ENCODE data around the gene ADGRD1.

The ADGRD1 gene

DNA sequence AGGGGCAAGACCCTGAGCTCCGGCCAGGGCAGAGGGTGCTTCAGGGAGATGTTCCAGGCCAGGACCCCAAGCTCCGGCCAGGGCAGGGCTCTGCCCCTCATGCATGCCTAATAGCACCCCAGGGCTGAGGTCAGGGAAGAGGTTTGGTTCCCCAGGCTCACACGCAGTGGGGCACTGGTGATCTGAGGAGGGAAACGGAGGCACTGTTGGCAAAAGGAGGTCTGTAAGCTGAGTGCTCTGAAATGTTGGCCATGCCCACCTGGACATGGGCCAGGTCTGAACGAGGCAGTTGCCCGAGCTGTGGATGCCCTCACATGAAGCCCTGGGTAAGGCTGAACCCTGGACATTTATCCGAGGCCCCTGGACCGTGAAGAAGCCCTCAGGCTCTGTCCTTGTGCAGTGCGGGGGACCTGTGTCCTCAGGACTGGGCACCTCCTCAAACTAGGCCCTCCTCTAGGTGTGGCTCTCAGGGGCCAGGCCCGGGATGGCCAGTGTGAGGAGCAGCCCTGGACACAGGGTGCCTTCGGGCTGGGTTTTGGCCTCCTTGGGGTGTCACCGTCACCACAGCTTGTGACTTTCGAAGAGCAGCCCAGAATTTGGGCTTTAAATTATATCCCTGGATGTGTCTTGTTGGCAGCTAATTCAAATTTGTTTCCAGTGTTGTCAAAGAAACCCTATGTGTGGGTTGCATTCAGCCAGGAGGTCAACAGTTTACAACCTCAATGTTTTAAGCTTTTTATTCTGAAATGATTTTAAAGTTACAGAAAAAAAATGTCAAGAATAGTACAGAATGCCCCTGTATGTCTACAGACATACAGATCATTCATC, 66.8 kb downstream of the ADGRD1 start:
- DNase-seq (ENCODE audit: low read depth in 2 of 2, low spot score in 1 of 2) = no peak

DNA sequence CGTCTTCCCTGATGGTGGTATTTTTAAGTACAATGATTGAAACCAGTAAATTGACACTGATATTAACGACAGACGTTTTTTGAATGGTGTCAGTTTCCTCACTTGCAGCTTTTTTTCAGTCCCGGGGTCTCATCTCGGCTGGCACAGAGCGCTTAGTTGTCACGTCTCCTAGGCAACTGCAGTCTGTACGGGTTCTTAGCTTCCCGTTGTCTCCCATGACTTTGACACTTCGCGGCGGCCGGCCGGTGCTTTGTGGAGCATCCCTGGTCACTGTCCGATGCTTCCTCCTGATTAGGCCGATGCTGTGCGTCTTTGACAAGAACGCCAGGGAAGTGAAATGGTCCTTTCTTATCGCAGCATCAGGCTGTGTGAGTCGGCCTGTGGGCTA, 67.4 kb downstream of the ADGRD1 start:
- no peak for DNase-seq (ENCODE audit: low read depth in 2 of 2, low spot score in 1 of 2)

DNA sequence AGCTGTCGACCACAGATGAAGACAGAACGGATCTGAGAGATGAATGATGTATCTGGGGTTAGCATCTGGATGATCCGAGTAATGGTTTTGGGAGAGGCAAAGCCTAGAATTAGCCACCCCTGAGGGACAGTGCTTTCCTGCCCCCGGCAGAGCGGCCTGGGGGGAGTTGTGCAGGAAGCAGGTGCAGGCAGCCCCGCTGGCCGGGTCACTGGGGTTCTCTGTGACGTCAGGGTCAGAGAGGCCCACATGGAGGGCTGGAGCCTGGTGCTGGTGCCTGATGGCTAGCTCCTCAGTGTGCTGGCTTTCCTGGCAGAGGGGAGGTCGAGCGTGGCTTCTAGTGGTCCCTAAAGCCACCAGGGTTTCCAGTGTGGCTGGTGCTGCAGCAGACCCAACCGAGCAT, 70.3 kb downstream of the ADGRD1 start:
- DNase-seq (ENCODE audit: low read depth in 2 of 2, low spot score in 1 of 2) = no peak

DNA sequence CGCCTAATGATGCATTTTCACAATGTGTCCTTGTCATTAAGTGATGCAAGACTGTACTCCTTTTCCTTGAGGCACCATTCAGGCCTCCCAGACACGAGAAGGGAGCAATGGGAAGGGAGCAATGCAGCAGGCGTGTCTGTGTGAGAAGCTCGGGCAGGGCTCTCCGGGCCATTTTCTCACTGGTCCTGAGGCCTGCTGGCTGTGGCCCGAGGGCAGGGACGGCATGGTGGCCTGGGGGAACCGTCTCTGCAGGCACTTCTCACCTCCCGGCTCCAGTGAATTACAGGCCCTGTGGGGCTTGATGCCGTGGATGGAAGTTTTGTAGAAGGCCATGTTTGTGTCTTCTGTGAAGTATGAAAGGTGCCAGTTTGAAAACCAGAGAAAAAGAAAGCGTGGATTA, 71.0 kb downstream of the ADGRD1 start:
- no peak for DNase-seq (ENCODE audit: low read depth in 2 of 2, low spot score in 1 of 2)

DNA sequence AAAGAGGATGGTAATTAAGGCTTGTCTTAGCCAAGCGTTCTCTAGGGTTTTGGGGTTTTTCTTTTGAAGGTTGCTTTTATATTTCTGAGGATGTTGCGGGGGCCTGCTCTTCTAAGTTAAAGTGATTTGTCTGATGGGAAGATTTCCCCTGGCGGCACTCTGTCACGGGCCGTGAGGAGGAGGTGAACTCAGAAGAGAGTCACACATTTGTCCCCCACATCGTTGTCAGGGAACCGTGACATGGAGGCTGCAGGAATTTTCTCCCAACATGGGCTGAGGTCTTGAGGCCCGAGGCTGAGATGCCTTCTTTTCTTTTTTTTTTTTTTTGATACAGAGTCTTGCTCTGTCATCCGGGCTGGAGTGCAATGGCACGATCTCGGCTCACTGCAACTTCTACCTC, 71.5 kb downstream of the ADGRD1 start:
- no peak for DNase-seq (ENCODE audit: low read depth in 2 of 2, low spot score in 1 of 2)

DNA sequence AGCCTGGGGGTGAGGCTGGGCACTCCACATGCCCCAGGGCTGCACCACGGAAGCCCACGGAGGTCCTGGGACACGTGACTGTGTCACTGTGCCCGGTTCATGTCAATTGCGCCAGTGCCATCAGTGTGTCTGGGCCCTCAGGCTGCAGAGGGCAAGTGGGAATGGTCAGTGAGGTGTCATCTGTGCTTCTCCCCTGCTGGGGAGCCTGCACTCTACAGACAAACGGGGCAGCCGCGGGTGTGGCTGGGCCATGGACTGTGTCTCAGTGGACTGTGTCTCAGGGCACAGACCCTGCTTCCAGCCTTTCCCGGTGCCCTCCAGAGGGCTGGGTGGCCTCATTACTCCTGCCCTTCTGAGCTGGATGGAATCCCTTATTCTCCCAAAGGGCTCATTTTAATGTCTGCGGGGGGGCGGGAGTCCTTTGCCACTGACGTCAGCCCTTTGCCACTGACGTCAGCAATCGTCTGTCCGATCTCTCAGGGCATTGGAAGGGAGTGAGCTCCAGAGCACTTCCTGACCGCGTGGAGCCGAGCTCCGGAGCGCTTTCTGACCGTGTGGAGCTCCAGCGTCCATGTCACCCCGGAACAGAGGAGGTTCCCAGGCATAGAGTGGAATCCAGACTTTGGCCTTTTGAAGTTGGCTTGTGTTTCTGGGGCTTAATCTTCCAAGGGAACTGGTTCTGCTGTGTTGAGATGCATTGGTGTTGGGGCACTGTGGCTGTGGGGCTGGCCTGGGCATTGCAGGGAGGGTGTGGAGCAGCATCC, 72.4 kb downstream of the ADGRD1 start:
- no peak for DNase-seq (ENCODE audit: low read depth in 2 of 2, low spot score in 1 of 2)

DNA sequence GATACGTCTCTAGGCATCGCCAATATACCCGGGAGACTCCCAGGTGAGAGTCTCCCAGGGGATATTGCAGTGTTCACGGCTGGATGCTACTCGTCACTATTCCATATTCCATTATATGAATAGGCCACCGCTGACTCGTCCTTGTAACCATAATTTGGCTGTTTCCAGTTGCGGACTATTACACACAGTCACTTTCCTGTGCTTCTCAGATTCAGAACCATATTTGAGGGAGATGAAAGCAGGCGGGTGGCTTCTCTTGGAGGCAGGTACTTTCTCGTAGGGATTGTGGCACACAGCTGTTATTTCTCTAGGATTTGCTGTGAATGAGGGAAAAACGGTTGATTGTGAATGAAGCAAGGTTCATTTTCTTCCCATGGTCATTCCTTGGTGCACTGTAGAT, 73.0 kb downstream of the ADGRD1 start:
- DNase-seq (ENCODE audit: low read depth in 2 of 2, low spot score in 1 of 2) = no peak

DNA sequence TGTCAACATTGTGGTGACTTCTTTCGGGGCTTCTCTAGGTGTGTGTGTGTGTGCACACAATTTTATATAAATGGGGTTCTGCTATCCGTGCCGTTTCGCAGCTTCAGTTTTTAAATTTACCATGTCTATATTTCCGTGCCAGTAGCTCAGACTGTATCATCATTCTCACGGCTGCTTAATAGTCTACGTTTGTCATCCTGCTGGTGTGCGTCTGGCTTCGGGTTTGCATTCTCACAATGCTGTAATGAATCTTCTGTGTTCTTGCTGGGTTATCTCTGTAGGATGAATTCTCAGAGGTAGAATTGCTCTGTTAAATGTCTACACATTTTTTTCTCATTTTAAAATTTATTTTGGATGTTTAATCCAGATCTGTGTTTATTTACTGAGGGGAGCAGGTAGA, 73.6 kb downstream of the ADGRD1 start:
- DNase-seq (ENCODE audit: low read depth in 2 of 2, low spot score in 1 of 2) = no peak

DNA sequence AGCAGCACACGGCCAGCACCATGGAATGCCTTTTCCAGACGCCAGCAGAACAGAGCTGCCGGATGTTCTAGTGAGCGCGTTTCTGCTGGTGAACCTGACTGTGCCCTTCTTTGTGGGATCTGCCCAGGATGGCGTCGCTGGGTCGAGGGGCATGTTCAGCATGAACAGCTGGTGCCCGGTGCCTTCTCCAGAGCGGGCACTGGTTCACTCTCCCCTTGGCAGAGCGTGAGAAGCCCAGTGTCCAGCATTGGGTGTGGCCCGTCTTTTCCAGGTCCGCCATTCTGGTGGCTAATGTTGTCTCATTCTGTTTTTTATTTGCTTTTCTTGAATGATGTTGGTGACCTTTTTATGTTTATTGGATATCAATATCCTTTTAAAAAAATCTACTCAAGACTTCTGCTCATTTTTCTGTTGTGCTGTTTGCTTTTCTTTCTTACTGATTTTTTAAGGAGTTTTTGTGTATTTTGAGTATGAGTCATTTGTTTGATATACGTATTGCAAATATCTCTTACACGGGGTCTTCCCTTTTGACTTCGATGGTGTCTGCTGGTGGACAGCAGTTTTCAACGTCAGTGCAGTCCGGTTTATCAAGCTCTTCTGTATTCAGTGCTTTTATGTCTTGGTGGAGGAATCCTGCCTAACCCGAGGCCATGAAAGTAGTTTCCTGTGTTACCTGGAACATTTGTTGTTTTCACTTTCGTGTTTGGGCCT, 74.3 kb downstream of the ADGRD1 start:
- DNase-seq (ENCODE audit: low read depth in 2 of 2, low spot score in 1 of 2) = no peak

DNA sequence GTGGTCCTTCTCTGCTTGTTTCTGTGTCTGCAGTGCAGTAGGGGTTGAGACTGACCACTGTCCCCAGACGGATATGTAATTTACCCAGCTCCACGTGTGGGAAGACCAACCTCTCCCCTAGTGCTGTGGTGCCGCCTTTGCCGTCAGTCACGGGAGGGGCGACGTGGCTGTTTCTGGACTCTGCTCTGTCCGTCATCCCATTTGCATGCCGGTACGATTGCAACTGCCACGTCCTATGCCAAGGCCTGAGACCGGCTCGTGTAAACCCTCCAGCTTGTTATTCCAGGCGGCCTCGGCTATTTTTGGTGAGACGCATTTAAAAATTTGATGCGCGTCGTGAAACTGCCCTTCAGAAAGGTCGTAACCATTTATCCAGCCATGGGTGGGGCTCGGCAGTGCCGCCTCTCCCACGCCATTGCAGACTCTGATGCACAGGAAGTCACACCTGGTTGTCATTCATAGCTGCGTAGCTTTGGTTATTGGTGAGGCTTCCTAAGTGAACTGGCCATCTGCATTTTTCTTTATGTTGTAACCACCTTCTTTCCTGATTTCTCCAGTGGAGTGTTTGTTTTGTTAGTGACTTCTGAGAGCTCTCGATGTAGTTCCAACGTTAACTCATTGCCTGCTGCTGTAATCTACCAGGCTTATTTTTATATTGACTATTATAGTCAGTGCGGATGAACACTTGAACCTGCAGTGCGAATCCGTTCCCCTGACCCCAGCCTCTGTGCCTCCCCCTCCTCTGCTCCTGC, 75.1 kb downstream of the ADGRD1 start:
- DNase-seq (ENCODE audit: low read depth in 2 of 2, low spot score in 1 of 2) = no peak

DNA sequence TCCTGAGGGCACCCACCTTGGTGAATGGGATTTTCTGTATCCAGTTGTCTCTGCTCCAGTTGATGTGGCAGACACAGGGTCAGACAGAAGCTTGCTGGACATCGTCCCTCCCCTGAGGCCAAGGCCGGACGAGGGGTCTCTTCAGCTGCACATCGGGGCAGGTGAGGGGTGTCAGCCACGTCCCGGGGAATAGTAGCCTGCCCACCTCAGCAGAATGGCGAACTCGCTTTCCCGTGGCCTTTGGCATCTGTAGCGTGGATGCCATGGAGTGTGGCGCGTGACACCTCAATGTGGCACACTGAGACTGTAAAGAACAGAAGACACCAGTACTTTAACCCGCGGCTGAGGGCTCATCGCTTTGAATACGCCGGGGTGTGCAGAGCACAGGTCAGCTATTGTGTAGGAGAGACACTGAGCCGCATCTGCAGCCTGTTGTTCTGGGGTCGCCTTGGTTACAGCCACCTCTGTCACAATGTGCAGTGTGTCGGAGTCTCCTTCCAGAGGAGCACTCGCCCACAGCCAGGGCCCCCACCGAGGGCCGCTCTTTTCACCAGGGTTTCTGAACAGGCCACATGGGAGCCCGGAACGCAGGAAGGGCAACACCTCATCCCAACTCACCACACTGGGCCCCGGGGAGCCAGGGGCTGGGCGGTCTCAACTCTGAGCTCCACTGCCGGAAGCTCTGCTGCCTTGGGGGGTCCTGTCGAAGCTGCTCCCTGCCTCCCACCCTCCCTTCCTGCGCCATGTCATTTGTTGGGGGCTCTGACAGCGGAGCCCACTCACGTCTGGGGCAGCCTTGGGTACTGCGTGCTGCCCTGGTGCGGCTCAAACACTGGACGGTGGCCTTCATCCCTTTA, 77.0 kb downstream of the ADGRD1 start:
- no peak for DNase-seq (ENCODE audit: low read depth in 2 of 2, low spot score in 1 of 2)

DNA sequence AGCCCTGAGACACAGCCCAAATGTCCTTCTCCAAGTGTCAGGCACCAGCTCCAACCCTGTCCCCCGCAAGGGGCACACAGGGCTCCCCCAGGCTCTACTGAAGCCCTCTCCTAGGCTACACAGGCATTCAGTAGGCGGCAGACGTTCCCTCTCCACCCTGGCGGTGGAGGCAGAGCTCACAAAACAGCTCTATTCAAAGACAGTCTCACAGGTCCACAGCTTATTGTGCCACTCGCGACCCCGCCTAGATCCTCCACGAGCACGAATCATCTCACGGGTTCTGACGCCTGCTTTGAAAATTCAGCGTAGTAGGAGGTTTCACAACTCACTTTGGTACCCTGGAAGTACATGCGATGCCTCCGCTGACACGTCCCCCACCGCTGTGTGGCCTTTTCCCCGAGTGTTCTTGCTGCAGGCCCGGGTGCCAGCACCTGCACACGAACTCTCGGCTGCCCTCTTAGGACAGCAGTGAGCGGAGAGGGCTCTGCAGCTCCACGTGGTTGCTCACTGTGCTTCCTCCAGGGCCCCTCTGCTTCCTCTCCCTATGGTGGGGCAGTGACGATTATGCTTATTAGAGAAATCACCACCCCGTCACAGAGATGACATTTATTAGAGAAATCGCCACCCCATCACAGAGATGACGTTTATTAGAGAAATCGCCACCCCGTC, 78.5 kb downstream of the ADGRD1 start:
- DNase-seq (ENCODE audit: low read depth in 2 of 2, low spot score in 1 of 2) = no peak

DNA sequence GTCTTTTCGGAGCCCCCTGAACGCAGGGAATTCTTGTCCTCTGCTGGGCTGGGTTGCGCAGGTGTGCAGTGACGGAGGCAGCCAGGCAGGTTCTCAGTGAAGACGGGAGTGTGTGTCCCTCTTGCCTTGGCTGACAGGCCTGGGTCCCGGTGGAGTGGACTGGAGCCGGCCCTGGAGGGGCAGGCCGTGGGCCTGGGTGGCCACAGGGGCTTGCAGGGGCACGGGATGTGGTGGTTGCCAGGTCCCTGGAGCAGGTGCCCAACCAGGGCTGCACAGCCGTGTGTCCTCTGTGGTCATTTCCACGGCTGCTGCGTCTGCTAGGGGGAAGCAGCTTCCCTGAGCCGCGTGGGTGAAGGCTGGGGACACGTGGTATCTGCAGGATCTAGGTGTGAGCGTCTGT, 79.8 kb downstream of the ADGRD1 start:
- no peak for DNase-seq (ENCODE audit: low read depth in 2 of 2, low spot score in 1 of 2)

DNA sequence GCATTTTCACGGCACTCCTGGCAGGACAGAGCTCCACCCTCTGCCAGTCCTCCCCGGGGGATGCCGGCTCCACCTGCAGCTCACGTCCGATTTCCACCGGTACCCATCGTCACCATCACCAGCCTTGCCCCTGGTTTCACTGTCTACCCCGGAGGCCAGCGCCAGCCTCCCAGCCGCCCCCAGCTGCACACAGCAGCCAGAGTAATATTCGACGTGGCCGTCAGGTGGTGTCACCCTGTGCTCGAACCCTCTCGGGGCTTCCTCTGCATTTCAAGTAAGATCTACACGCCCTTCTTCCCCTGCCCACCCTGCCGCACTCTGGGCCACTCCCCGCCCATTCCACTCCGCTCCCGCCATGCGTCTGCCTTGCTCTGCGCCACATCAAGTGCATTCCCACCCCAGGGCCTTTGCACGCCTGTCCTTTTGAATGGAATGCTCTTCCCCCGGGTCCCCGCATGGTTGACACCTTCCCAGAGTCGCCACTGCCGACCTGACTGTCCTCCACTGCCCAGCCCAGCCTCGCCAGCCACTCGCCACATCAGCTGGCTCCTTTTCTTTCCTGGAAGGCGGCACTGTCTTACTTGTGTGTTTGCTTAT, 80.3 kb downstream of the ADGRD1 start:
- DNase-seq (ENCODE audit: low read depth in 2 of 2, low spot score in 1 of 2) = no peak

DNA sequence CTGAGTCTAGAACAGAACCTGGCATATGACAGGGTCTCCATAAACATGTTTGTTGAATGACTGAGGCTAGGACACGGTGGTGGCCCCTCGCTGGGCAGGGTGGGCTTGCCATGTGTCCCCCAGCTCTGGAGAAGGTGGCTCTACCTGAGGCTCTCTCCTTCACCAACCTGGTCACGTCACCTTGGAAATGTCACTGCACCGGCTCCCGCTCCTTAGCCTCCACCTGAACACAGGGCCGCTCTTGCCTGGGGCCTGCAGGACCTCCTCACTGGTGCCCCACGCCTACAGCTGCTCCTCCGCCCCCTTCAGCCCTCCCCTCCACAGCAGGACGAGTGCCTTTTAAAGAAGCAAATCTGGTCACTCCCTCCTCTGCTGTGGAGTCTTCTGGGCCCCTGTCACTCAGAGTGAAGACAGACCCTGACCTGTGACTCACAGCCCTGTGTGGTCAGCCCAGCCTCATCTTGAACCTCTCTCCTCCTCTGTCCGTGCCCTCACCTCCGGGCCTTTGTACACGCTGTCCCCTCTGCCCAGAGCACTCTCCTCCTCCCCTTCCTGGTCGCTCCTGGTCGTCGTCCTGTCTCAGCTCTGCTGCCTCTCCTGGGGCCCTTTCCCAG, 81.0 kb downstream of the ADGRD1 start:
- DNase-seq (ENCODE audit: low read depth in 2 of 2, low spot score in 1 of 2) = no peak

DNA sequence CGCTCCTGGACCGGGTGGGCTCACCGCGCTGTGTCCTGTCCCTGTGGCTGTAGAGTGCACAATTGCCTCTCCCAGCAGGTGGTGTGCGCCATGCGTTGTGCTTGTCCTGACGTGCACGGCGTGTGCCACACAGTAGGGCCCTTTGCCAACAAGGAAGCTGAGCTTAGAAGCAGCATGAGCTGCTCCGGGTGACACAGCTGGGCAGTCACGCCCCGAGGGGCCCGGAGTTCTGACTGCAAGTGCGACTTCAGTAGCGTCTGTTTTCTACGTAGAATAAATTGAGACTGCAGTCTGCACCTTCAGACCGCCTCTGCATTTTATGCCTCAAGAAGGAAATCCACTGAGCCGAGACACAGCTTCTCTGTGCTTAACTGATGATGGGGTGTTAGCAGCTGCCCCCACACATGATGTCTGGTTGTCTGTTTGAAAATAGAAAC, 81.6 kb downstream of the ADGRD1 start:
- no peak for DNase-seq (ENCODE audit: low read depth in 2 of 2, low spot score in 1 of 2)

DNA sequence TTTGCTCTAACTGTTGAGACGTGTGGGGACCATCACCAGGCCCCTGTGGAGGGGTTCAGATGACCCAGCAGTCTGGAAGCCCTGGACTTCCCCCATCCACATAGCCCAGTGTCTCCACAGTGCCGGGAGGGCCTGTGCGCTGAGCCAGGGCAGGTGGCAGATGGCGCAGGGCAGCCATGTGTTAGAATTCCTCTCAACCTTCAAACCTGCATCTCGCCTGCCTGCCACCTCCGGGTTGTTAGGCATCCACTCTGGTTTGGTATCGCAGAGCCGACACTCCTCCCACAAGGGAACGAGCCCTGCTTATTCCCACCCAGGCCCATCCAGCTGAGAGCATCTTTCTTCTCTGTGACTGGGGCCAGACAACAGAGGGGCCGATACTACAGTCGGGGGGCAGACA, 84.5 kb downstream of the ADGRD1 start:
- no peak for DNase-seq (ENCODE audit: low read depth in 2 of 2, low spot score in 1 of 2)

DNA sequence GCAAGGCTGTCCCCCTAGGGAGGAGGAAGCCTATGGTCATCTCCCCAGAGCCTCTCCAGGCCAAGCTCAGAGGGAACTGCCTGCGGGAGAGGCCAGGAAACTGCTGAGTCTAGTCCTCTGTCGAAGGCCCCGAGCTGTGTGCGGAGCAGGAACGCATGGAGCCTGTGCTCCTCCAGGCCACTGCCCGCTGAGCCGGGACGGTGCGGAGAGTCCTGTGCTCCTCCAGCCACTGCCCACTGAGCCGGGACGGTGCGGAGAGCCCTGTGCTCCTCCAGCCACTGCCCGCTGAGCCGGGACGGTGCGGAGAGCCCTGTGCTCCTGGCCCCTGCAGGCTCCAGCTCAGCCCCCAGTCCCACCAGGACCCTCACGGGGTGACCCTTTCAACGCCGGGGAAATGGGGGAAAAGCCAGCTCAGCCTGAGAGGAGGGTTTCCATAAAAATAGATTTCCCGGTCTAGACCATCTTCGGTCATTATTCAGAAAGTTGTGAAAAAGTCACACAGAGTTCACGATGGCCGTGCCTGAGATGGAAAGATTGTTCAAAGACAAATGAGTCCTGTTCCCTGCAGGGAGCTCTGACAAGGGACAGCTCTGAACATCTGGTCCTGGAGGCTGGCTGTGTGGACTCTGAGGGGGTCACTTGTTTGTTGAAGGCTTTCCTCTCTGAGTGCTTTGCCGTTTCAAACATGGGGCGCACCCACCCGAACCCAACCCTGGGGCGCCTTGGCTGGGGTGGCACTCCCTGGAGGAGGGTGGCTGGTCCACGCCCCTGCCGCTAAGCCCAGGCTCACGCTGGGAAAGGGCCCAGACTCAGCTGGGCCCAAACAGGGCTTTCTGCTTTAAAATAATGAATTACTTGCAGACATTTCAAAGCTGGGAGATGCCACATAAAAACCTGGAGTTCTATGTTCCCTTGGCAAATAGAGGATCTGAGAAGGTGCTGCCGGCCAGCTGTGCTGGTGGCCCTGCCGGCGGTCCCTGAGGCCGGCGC, 85.5 kb downstream of the ADGRD1 start:
- DNase-seq (ENCODE audit: low read depth in 2 of 2, low spot score in 1 of 2) = no peak
